GM18951 (cell line): ENCODE data around the gene FAM171A1.

Experiments used
- POLR2A ChIP-seq: IDR thresholded peaks from 4 replicates; pipeline ENCODE4 v1.6.1; 2011; ENCODE audit warnings: mild to moderate bottlenecking; ENCODE audit not compliant: insufficient read length, insufficient read depth; ENCODE audit errors: extremely low read depth
- in situ Hi-C: fragments of 300-500 bp; cut with MboI; formaldehyde crosslinking; loops from one replicate; pipeline ENCODE4 v1.12.0; 2022; ENCODE audit warnings: low sequenced_read_pairs, mixed read lengths, inconsistent platforms; ENCODE audit not compliant: unreplicated experiment

FAM171A1 gene

GRCh38 chr10:15168786-15169554 is 202.1 kb downstream of the FAM171A1 start:
- in situ Hi-C loops, result no loop called here

DNA sequence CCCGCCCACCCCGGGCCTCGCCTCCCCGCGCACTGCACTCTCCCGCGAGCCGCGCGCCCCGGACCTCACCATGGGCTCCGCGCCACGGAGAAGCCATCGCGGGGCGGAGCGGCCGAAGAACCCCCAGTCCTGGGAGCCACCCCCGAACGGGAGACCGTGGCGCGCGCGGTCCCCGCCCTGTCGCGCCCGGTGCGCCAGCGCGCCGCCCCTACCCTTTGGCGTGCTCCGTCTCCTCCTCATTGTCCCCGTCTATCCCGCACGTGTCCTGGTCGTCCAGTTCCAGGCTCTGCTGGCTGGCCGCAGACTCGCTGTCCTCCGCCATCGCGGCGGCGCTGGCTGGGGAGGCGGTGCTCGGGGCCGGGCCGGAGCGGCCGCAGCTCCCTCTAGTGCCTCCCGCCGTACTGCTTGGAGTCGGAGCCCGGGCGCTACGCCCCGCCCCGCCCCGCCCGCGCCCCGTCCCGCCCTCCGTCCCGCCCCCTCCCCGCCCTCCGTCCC is 202.8 kb downstream of the FAM171A1 start, which contains the start of gene NMT2:
Gene NMT2 (minus strand): TSS at position 403 of the 495 bp plus-strand sequence. CDS start 81 bp downstream, at position 322.
- in situ Hi-C loops, result no loop called here
- peak; percentile 86 for TF ChIP-seq POLR2A

More at GRCh38 chr10:15168786-15169554, 202.1 kb downstream of the FAM171A1 start:
- TF ChIP-seq POLR2A, result peak; percentile 17

DNA sequence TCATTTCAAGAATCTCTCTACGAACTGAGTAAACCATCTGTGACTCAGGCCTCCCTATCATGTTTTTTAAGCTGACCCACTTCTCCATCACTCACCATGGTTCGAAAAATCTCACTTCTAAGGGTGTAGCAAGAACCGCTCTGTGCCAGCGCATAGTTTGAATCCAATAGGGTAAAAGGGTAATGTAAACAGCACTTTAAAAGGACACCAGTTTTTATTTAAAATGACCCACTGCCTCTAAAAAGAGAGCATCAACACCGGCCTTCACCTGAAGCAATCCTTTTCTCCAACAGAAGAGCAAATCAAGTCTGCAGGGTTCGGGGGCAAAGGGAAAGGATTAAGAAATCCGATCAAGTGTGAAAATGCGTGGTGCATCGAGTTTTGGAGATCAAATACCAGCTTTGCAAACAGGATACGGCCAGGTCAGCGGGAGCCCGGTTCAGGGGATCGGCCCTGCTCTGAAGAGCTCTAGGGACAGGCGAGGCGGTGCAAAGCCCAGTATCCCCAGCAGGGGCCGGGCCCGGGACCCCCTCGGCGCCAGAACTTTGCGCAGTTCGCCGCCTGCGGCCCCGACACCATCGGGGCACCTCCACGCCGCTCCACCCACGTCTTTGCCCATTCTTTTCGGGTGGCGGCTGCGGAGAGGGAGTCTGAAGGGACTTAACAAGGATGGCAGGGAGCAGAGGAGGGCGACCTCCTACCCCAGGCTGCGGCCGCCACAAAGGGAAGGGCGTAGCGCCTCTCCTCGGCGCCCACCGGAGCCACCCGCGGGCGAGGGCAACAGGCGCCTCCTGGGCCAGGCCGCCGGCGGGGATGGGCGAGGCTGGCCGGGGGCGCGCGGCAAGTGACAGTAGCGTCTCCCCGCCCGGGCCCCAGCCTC is 203.4 kb downstream of the FAM171A1 start:
- no peak for TF ChIP-seq POLR2A
- in situ Hi-C loops, result no loop called here

- TF ChIP-seq POLR2A, result no peak
- in situ Hi-C loops, result no loop called here
These were observed 204.8 kb downstream of the FAM171A1 start for GRCh38 chr10:15166325-15166724.

GRCh38 chr10:15163253-15163828 is 207.7 kb downstream of the FAM171A1 start:
- TF ChIP-seq POLR2A, result no peak
- in situ Hi-C loops, result no loop called here
